ENCODE measurements around the gene NRCAM.

Gene NRCAM

DNA sequence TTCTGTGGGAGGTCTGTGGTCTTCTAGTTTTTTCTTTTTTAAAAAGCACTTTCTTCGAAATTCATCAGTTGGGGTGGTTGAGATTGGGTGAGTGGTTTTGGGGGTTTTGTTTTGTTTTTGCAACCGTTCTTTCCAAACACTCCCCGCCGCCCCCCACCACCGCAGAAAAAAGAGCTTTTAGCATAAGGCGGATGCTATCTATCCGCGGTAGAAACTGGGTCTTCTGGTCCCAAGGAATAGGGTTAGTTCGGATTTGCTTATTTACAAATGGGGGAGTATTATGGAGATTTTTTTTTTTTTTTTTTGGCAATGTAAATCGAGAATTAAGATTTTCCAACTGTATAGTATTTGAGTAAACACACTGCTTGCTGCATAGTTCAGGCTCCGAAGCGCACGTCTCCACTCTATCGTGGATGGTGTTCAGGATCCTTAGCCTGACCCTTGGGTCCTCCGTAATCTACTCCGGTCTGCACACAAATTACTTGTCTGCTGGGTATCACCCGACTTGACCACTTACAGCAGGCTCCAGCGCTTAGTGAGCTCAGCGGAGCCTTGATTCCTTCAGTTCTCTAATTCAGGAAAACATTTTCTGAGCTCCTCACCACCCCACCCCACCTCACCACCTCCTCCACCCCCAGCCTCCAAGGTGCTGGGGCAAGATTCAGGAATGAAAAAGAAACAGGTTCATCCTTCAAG is 757 bp upstream of the NRCAM start:
- H3K27me3 ChIP-seq (ENCODE audit: insufficient read depth, poor library complexity, severe bottlenecking) = peaks cover 53% of the 10 kb centered on the region

DNA sequence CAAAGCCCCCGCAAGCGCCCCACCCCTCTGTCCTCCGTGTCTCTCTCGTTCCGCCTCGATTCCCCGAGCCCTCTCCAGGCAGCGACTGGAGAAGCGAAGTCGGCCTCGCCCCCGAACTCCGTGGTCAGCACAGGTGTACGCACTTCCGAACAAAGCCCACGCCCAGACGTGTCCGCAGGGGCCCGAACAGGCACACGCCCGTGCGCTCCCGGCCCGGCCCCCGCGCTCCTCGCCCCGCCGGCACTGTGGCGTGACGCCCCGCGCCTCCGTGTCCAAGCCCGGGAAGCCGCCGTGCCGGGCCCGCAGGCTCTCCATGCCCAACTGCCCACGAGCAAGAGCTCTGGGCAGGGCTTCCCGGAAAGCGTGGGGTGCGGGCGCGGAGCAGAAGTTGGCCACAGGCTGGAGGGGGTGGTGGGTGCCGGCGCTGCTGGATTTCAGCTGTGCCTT is 662 bp downstream of the NRCAM start:
- Histone ChIP-seq H3K4me3 (ENCODE audit: severe bottlenecking) (peak overlapping the region; percentile 43), H3K4me1 (ENCODE audit: insufficient read depth, poor library complexity, severe bottlenecking) (no peaks in the 10 kb centered on the region), H3K27me3 (ENCODE audit: insufficient read depth, poor library complexity, severe bottlenecking) (peaks cover 53% of the 10 kb centered on the region), H3K9me3 (ENCODE audit: severe bottlenecking) (no peaks in the 10 kb centered on the region), H3K36me3 (ENCODE audit: low read depth) (no peaks in the 10 kb centered on the region), H3K27ac (ENCODE audit: poor library complexity, severe bottlenecking) (no peak overlapping the region)
- no peak for DNase-seq (ENCODE audit: low spot score)
- ATAC-seq (ENCODE audit: low read depth) = peak; percentile 31
- TF ChIP-seq, protein P1, sequence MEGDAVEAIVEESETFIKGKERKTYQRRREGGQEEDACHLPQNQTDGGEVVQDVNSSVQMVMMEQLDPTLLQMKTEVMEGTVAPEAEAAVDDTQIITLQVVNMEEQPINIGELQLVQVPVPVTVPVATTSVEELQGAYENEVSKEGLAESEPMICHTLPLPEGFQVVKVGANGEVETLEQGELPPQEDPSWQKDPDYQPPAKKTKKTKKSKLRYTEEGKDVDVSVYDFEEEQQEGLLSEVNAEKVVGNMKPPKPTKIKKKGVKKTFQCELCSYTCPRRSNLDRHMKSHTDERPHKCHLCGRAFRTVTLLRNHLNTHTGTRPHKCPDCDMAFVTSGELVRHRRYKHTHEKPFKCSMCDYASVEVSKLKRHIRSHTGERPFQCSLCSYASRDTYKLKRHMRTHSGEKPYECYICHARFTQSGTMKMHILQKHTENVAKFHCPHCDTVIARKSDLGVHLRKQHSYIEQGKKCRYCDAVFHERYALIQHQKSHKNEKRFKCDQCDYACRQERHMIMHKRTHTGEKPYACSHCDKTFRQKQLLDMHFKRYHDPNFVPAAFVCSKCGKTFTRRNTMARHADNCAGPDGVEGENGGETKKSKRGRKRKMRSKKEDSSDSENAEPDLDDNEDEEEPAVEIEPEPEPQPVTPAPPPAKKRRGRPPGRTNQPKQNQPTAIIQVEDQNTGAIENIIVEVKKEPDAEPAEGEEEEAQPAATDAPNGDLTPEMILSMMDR (IDR thresholded peaks at IDR 0.05; ENCODE audit: poor library complexity, severe bottlenecking) = no peak

More for the DNA sequence above, 757 bp upstream of the NRCAM start:
- no peaks in the 10 kb centered on the region for H3K9me3 ChIP-seq (ENCODE audit: severe bottlenecking)
- no peak overlapping the region for H3K4me3 ChIP-seq (ENCODE audit: severe bottlenecking)
- no peaks in the 10 kb centered on the region for H3K4me1 ChIP-seq (ENCODE audit: insufficient read depth, poor library complexity, severe bottlenecking)
- ATAC-seq (ENCODE audit: low read depth) (no peak), DNase-seq (ENCODE audit: low spot score) (no peak)
- H3K27ac ChIP-seq (ENCODE audit: poor library complexity, severe bottlenecking) = no peak overlapping the region
- TF ChIP-seq, protein P1 (IDR thresholded peaks at IDR 0.05; ENCODE audit: poor library complexity, severe bottlenecking) = no peak
- no peaks in the 10 kb centered on the region for H3K36me3 ChIP-seq (ENCODE audit: low read depth)

DNA sequence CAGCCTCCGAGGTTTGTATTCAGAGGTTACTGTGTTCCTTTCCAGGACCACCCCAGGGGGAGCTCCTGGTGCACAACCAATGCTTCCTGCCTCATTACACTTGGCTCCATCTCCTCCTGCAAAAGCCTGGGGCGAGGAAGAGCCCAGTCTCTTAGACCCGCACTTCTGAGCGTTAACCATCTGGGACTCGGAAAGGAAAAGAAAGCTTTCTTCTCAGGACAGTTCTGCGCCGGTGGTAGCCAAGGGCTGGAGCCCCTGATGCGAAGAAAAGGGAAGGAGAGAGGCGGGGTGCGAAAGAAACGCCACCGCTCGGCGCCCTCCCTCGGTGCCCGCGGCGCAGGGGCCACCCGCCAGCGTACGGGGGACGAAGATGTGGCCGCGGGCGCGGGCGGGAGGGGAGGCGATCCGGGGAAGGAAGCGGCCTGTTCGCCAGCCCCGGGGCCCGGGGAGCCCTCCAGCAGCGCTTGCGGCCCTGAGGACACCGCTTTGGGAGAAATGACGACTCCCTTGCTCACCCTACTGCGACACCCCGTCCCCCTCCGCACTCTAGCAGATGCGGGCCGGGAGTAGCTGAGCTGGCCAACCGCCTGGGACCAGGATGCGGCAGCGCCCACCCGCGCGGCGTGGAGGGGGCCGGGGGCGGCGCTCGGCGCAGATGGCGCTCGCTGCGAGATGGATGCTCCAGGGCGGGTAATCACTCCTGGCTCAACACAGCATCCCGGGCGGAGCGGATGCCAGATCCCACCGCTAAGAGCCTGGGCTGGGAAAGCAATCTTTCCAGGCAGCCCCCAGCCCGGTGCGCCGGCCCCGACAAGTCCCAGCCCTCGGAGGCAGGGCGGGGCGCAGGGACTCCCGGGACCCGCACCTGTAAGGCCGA is 1.3 kb downstream of the NRCAM start:
- DNase-seq (ENCODE audit: low spot score) (no peak), ATAC-seq (ENCODE audit: low read depth) (peak; percentile 36)
- Histone ChIP-seq H3K4me3 (ENCODE audit: severe bottlenecking) (peak overlapping the region; percentile 43), H3K36me3 (ENCODE audit: low read depth) (no peaks in the 10 kb centered on the region), H3K4me1 (ENCODE audit: insufficient read depth, poor library complexity, severe bottlenecking) (no peaks in the 10 kb centered on the region), H3K9me3 (ENCODE audit: severe bottlenecking) (no peaks in the 10 kb centered on the region), H3K27me3 (ENCODE audit: insufficient read depth, poor library complexity, severe bottlenecking) (peaks cover 53% of the 10 kb centered on the region), H3K27ac (ENCODE audit: poor library complexity, severe bottlenecking) (no peak overlapping the region)
- TF ChIP-seq, protein P1 (IDR thresholded peaks at IDR 0.05; ENCODE audit: poor library complexity, severe bottlenecking) = no peak

DNA sequence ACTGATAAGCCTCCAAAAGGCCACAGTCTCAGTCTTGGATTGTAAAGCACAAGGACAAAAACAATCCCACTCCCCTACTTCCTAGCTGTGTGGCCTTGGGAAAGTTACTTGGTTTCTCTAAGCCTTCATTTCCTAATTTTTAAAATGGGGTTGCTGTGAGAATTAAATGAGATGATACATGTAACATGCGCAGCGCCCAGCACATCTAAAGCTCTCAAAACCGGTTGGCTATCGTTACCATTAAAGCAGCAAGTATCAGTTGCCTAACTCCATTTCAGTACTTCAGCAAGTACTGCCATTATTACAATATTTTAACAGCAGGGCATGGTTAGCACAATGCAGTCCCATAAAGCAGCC is 1.9 kb downstream of the NRCAM start:
- Histone ChIP-seq H3K4me3 (ENCODE audit: severe bottlenecking) (peak overlapping the region; percentile 43), H3K9me3 (ENCODE audit: severe bottlenecking) (no peaks in the 10 kb centered on the region), H3K27me3 (ENCODE audit: insufficient read depth, poor library complexity, severe bottlenecking) (peaks cover 53% of the 10 kb centered on the region), H3K27ac (ENCODE audit: poor library complexity, severe bottlenecking) (no peak overlapping the region), H3K4me1 (ENCODE audit: insufficient read depth, poor library complexity, severe bottlenecking) (no peaks in the 10 kb centered on the region), H3K36me3 (ENCODE audit: low read depth) (no peaks in the 10 kb centered on the region)
- TF ChIP-seq, protein P1 (IDR thresholded peaks at IDR 0.05; ENCODE audit: poor library complexity, severe bottlenecking) = no peak
- DNase-seq (ENCODE audit: low spot score) (no peak), ATAC-seq (ENCODE audit: low read depth) (no peak)

Measured in RWPE2 (cell line).